ENCODE data around the gene CENPV. TPM values are rescaled to one million over a fixed set of nuclear protein-coding genes. Genes with fewer than 3 reads are reported as not detected.
"Not testable (repeated sequence)": the region's sequence is repeated elsewhere in the genome, so short reads cannot be mapped to it uniquely, and the experiment has no call there.

CENPV gene
- total and polyA plus RNA-seq, 10 donors: 5.1 to 24.5 (median 10.8) TPM

- Histone ChIP-seq H3K27me3 (replicated peaks in 1 of 7) (no peaks in the 10 kb centered on the region), H3K36me3 (peaks cover 0 to 70% (median 7%) of the 10 kb centered on the region in 6 donors), H3K9me3 (no peaks in the 10 kb centered on the region), H3K4me3 (no peak overlapping the region), H3K27ac (no peak overlapping the region), H3K4me1 (peaks cover 0 to 6% (median 0%) of the 10 kb centered on the region in 6 donors)
- intact Hi-C loops (cut with DNase I; ENCODE audit: low total_unique reads): no loop called here
- no peak for DNase-seq
- TF ChIP-seq CTCF (IDR thresholded peaks at IDR 0.05 in 8 of 11, conservative IDR thresholded peaks at IDR 0.05 in 3 of 11) (no peak), POLR2A (IDR thresholded peaks at IDR 0.05) (no peak), POLR2AphosphoS5 (IDR thresholded peaks at IDR 0.05) (no peak)
- WGBS, 5 donors: 94 to 100% (median 98%) methylated on average over 3 of the region's 3 CpGs
Observed at GRCh38 chr17:16314859-16315258, 38.4 kb downstream of the CENPV start.

- intact Hi-C loops (cut with DNase I; ENCODE audit: low total_unique reads): no loop called here
- H3K36me3 ChIP-seq: peaks cover 0 to 63% (median 7%) of the 10 kb centered on the region in 6 donors
- no peak overlapping the region for H3K27ac ChIP-seq
- no peak for TF ChIP-seq POLR2A (IDR thresholded peaks at IDR 0.05)
- TF ChIP-seq POLR2AphosphoS5 (IDR thresholded peaks at IDR 0.05): no peak
- TF ChIP-seq CTCF (IDR thresholded peaks at IDR 0.05 in 8 of 11, conservative IDR thresholded peaks at IDR 0.05 in 3 of 11): no peak
- no peaks in the 10 kb centered on the region for H3K9me3 ChIP-seq
- H3K4me1 ChIP-seq: peaks cover 0 to 6% (median 0%) of the 10 kb centered on the region in 6 donors
- H3K4me3 ChIP-seq: no peak overlapping the region
- no peaks in the 10 kb centered on the region for H3K27me3 ChIP-seq (replicated peaks in 1 of 7)
- no peak for DNase-seq
Observed at GRCh38 chr17:16314189-16314588, 39.1 kb downstream of the CENPV start.

- WGBS, 5 donors: 76 to 91% (median 89%) methylated on average over 7 of the region's 7 CpGs
- Histone ChIP-seq H3K9me3 (no peaks in the 10 kb centered on the region), H3K36me3 (peaks cover 0 to 56% (median 4%) of the 10 kb centered on the region in 6 donors), H3K27me3 (replicated peaks in 1 of 7) (no peaks in the 10 kb centered on the region), H3K4me3 (no peak overlapping the region), H3K4me1 (peaks cover 0 to 6% (median 0%) of the 10 kb centered on the region in 6 donors), H3K27ac (no peak overlapping the region)
- no peak for DNase-seq
- intact Hi-C loops (cut with DNase I; ENCODE audit: low total_unique reads): no loop called here
- TF ChIP-seq POLR2A (IDR thresholded peaks at IDR 0.05): no peak
- no peak for TF ChIP-seq CTCF (IDR thresholded peaks at IDR 0.05 in 8 of 11, conservative IDR thresholded peaks at IDR 0.05 in 3 of 11)
- no peak for TF ChIP-seq POLR2AphosphoS5 (IDR thresholded peaks at IDR 0.05)
Observed at GRCh38 chr17:16313139-16314090, 39.9 kb downstream of the CENPV start.

- H3K9me3 ChIP-seq; H3K27me3 ChIP-seq (replicated peaks in 1 of 7); H3K27ac ChIP-seq; intact Hi-C loops (cut with DNase I; ENCODE audit: low total_unique reads); H3K4me3 ChIP-seq; DNase-seq; H3K4me1 ChIP-seq: not testable (repeated sequence)
- H3K36me3 ChIP-seq: peaks cover 0 to 50% (median 4%) of the 10 kb centered on the region in 6 donors
- 94 to 99% (median 96%) methylated on average over 27 to 34 of the region's 34 CpGs for WGBS, 5 donors
Observed at GRCh38 chr17:16312061-16312460, 41.2 kb downstream of the CENPV start.
